Transverse colon (tissue), 4 donors: Measurements from ENCODE around the gene LSM3. TPM values are rescaled to one million over a fixed set of nuclear protein-coding genes. Genes with fewer than 3 reads are reported as not detected.

Experiments used
- DNase-seq: peaks from one replicate; pipeline ENCODE4 v3.0.0-alpha.2; 2019
- H3K27ac ChIP-seq, 4 donors: fragments of 200-600 bp; sonication (generic); 2 replicates each; pipeline ENCODE4 v1.5.1; 2016 to 2018; ENCODE audit warnings: inconsistent platforms in 4 of 4
- H3K27me3 ChIP-seq: fragments of 200-600 bp; sonication (generic); 2 replicates; pipeline ENCODE4 v1.5.1; 2017; ENCODE audit warnings: inconsistent platforms
- H3K36me3 ChIP-seq, 4 donors: fragments of 200-600 bp; sonication (generic); 2 replicates each; pipeline ENCODE4 v1.5.1; 2017 to 2019; ENCODE audit warnings: inconsistent platforms in 4 of 4
- H3K4me1 ChIP-seq, 4 donors: fragments of 200-600 bp; sonication (generic); 2 replicates each; pipeline ENCODE4 v1.5.1; 2017 to 2020; ENCODE audit warnings: inconsistent platforms in 4 of 4
- H3K4me3 ChIP-seq, 4 donors: fragments of 200-600 bp; sonication (generic); 1 replicate in 1 of 4; 2 replicates in 3 of 4; pipeline versions ENCODE4 v1.5.1 to v1.6.1; 2017 to 2019; ENCODE audit warnings: inconsistent platforms in 4 of 4
- H3K9me3 ChIP-seq, 2 donors: fragments of 200-600 bp; sonication (generic); 2 replicates each; pipeline ENCODE4 v1.5.1; 2017 to 2019; ENCODE audit warnings: inconsistent platforms in 2 of 2
- EP300 ChIP-seq: sonication (generic); formaldehyde crosslinking; IDR thresholded peaks from one replicate; pipeline ENCODE4 v1.6.1; 2017; ENCODE audit warnings: antibody characterized with exemption, low read depth
- POLR2A ChIP-seq: fragments of 450-650 bp; IDR thresholded peaks from one replicate; pipeline ENCODE4 v1.6.1; 2016; ENCODE audit warnings: antibody characterized with exemption, mild to moderate bottlenecking, moderate library complexity
- POLR2AphosphoS5 ChIP-seq, 3 donors: sonication (generic); formaldehyde crosslinking; IDR thresholded peaks; one replicate each; pipeline ENCODE4 v1.6.1; 2016; ENCODE audit warnings: antibody characterized with exemption in 3 of 3
- WGBS, 2 donors: methylation state at CpG; one replicate each; pipeline ENCODE4 v1.1.5; 2018; ENCODE audit warnings: low coverage in 1 of 2; 5-methylcytosine and 5-hydroxymethylcytosine counted together
- in situ Hi-C, 4 donors: fragments of 200-750 bp; cut with MboI; loops; one replicate each; pipeline versions ENCODE4 v1.15.0 to v1.15.1; 2017; ENCODE audit warnings: low sequenced_read_pairs in 3 of 4, low pct_ligation_motif_present in 1 of 4, low pct_unique_long_range_greater_than_20kb in 1 of 4
- intact Hi-C: fragments of 100-400 bp; cut with DNase I; formaldehyde crosslinking; loops from one replicate; pipeline ENCODE4 v1.15.1; 2023; ENCODE audit warnings: low total_unique reads
- total RNA-seq, 4 donors: library from RNA; depleted of rRNA; stranded (reverse); fragments of >200 nt; gene quantifications; one replicate each; pipeline ENCODE4 v1.1.0, GENCODE V29; 2016
- TF ChIP-seq, protein P1 (sequence below), 5 experiments: fragments of 200-600 bp in 3 of 5; fragments of 450-650 bp in 2 of 5; sonication (generic) in 3 of 5; IDR thresholded peaks; 1 replicate in 2 of 5; 2 replicates in 3 of 5; pipeline ENCODE4 v1.5.1; 2016 to 2017; ENCODE audit warnings: antibody characterized with exemption in 5 of 5, inconsistent platforms in 3 of 5, mild to moderate bottlenecking in 2 of 5, moderate library complexity in 1 of 5

The LSM3 gene
- total RNA-seq, 4 donors from 2014 or later: 5.6 to 9.6 (median 8.0) TPM

- peaks cover 9 to 15% of the 10 kb centered on the region in 2 donors for H3K9me3 ChIP-seq
- peaks cover 0 to 24% (median 15%) of the 10 kb centered on the region in 4 donors for H3K4me1 ChIP-seq
- H3K27ac ChIP-seq: no peak overlapping the region
- intact Hi-C loops (no loop called here), in situ Hi-C loops (no loop called here)
- no peak for DNase-seq
- no peaks in the 10 kb centered on the region for H3K27me3 ChIP-seq
- no peak for TF ChIP-seq EP300
- TF ChIP-seq POLR2A: no peak
- TF ChIP-seq, protein P1, sequence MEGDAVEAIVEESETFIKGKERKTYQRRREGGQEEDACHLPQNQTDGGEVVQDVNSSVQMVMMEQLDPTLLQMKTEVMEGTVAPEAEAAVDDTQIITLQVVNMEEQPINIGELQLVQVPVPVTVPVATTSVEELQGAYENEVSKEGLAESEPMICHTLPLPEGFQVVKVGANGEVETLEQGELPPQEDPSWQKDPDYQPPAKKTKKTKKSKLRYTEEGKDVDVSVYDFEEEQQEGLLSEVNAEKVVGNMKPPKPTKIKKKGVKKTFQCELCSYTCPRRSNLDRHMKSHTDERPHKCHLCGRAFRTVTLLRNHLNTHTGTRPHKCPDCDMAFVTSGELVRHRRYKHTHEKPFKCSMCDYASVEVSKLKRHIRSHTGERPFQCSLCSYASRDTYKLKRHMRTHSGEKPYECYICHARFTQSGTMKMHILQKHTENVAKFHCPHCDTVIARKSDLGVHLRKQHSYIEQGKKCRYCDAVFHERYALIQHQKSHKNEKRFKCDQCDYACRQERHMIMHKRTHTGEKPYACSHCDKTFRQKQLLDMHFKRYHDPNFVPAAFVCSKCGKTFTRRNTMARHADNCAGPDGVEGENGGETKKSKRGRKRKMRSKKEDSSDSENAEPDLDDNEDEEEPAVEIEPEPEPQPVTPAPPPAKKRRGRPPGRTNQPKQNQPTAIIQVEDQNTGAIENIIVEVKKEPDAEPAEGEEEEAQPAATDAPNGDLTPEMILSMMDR (IDR thresholded peaks at IDR 0.05): no peak
- no peak for TF ChIP-seq POLR2AphosphoS5 (IDR thresholded peaks at IDR 0.05)
- H3K4me3 ChIP-seq: no peak overlapping the region
- no peaks in the 10 kb centered on the region for H3K36me3 ChIP-seq
- WGBS, 2 donors: 50 to 64% methylated on average over 1 of the region's 1 CpG
These were observed 43.8 kb downstream of the LSM3 start for GRCh38 chr3:14222457-14222856.

DNA sequence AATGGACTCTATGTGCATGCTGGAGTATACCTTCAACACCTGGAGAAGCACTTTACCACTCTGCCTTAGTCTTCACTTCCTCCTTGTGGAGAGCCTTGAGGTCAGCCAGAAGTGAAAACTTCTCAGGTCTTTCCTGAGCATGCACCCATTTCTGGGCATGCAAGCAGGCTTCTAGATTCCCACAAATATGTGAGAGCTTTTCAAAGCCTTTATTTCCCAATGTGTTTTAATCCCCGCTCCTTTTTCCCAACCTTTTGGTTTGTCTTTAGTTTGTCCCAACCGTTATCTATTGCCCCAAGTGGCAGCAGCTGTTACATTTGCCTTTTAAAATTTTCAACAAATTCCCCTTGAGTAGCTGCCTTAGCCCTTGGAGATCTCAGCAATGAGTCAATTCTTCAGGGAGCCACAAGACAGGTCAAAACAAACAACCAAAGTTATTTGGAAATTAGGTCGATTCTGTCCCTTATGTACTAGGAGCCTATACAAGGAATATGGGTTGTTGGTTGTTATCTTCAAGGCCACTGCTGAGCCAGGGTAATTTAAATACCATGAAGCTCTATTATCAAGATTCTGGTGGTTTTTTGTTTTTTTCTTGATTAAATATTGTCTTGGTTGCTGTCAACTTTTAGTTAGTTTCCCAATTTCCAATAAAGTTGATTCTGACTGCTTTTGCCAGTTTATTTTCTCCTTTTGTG lies 44.4 kb downstream of the LSM3 start:
- TF ChIP-seq, protein P1 (IDR thresholded peaks at IDR 0.05): no peak
- TF ChIP-seq POLR2A (no peak), EP300 (no peak), POLR2AphosphoS5 (IDR thresholded peaks at IDR 0.05) (no peak)
- in situ Hi-C loops (no loop called here), intact Hi-C loops (no loop called here)
- Histone ChIP-seq H3K4me3 (no peak overlapping the region), H3K36me3 (no peaks in the 10 kb centered on the region), H3K27ac (no peak overlapping the region), H3K4me1 (peaks cover 0 to 28% (median 18%) of the 10 kb centered on the region in 4 donors), H3K27me3 (no peaks in the 10 kb centered on the region), H3K9me3 (peaks cover 9 to 15% of the 10 kb centered on the region in 2 donors)
- WGBS, 2 donors: 75 to 85% methylated on average over 2 to 3 of the region's 3 CpGs
- no peak for DNase-seq

GRCh38 chr3:14223595-14223994 lies 45.0 kb downstream of the LSM3 start:
- DNase-seq: no peak
- in situ Hi-C loops: no loop called here
- no peak overlapping the region for H3K27ac ChIP-seq
- H3K4me3 ChIP-seq: no peak overlapping the region
- TF ChIP-seq EP300 (no peak), POLR2A (no peak), POLR2AphosphoS5 (IDR thresholded peaks at IDR 0.05) (no peak)
- TF ChIP-seq, protein P1 (IDR thresholded peaks at IDR 0.05): no peak
- peaks cover 9 to 15% of the 10 kb centered on the region in 2 donors for H3K9me3 ChIP-seq
- H3K27me3 ChIP-seq: no peaks in the 10 kb centered on the region
- H3K4me1 ChIP-seq: peaks cover 0 to 33% (median 23%) of the 10 kb centered on the region in 4 donors
- H3K36me3 ChIP-seq: no peaks in the 10 kb centered on the region
- intact Hi-C loops: no loop called here
- WGBS, 2 donors: 72 to 89% methylated on average over 1 of the region's 1 CpG

DNA sequence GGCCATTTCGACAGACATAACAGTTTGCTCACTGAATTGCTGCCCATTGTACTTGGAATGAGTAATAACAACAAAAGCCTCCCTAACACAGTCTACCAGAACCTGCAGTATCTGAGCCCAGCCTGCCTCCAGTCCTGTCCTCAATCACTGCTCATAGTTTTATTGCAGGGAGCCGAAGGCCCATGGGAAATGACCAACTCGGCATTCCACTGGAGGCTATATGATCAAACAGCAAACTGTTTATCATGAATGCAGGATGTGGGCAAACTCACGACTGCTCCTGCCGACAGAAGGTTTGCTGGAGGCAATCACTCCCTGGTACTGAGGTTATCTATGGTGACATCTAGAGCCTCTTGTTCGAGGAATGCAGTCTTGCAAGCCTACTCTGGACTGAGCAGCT lies 46.3 kb downstream of the LSM3 start:
- peaks cover 0 to 38% (median 27%) of the 10 kb centered on the region in 4 donors for H3K4me1 ChIP-seq
- H3K27me3 ChIP-seq: no peaks in the 10 kb centered on the region
- H3K36me3 ChIP-seq: no peaks in the 10 kb centered on the region
- no peak overlapping the region for H3K4me3 ChIP-seq
- peak overlapping the region in 2 of 4 donors; percentile 18 to 44 for H3K27ac ChIP-seq
- in situ Hi-C loops: no loop called here
- intact Hi-C loops: no loop called here
- H3K9me3 ChIP-seq: peaks cover 9 to 15% of the 10 kb centered on the region in 2 donors
- TF ChIP-seq POLR2AphosphoS5 (IDR thresholded peaks at IDR 0.05) (no peak), EP300 (no peak), POLR2A (no peak)
- TF ChIP-seq, protein P1 (IDR thresholded peaks at IDR 0.05): no peak
- 34 to 80% methylated on average over 1 to 6 of the region's 6 CpGs for whole genome bisulfite sequencing, 2 donors
- no peak for DNase-seq
